Stimulated activated CD4-positive, alpha-beta T cell treated with anti-CD3 and anti-CD28 coated beads, Interleukin-1b, Interleukin-23, amount 100 ng/mL, for 48 hours (primary cell): Measurements from ENCODE around the gene TTR.

ENCODE experiments used
- DNase-seq: peaks from one replicate; pipeline ENCODE4 v3.0.0-alpha.2; 2020

TTR gene

GRCh38 chr18:31617031-31617717 lies 25.5 kb downstream of the TTR start:
- DNase-seq = no peak

GRCh38 chr18:31618801-31619200 lies 27.1 kb downstream of the TTR start:
- no peak for DNase-seq

GRCh38 chr18:31619291-31619690 lies 27.6 kb downstream of the TTR start:
- no peak for DNase-seq

- DNase-seq = no peak
Measured at GRCh38 chr18:31624892-31625640, 33.4 kb downstream of the TTR start.

- no peak for DNase-seq
Measured at GRCh38 chr18:31626409-31626808, 34.7 kb downstream of the TTR start.

- DNase-seq = no peak
Measured at GRCh38 chr18:31630549-31630948, 38.9 kb downstream of the TTR start.

- DNase-seq = no peak
Measured at GRCh38 chr18:31631526-31631925, 39.8 kb downstream of the TTR start.

- DNase-seq = no peak
Measured at GRCh38 chr18:31632356-31632755, 40.7 kb downstream of the TTR start.

GRCh38 chr18:31633392-31634330 lies 42.0 kb downstream of the TTR start:
- no peak for DNase-seq

- no peak for DNase-seq
Measured at GRCh38 chr18:31634331-31634713, 42.6 kb downstream of the TTR start.

GRCh38 chr18:31636387-31636786 lies 44.7 kb downstream of the TTR start:
- DNase-seq = no peak

GRCh38 chr18:31637445-31637844 lies 45.8 kb downstream of the TTR start:
- DNase-seq = no peak

- DNase-seq = no peak
Measured at GRCh38 chr18:31643003-31643402, 51.3 kb downstream of the TTR start.

GRCh38 chr18:31645411-31645810 lies 53.7 kb downstream of the TTR start:
- DNase-seq = no peak

- no peak for DNase-seq
Measured at GRCh38 chr18:31646332-31647126, 54.9 kb downstream of the TTR start.

- DNase-seq = no peak
Measured at GRCh38 chr18:31647127-31647753, 55.6 kb downstream of the TTR start.
